ENCODE data around the gene KCND3.

DNA sequence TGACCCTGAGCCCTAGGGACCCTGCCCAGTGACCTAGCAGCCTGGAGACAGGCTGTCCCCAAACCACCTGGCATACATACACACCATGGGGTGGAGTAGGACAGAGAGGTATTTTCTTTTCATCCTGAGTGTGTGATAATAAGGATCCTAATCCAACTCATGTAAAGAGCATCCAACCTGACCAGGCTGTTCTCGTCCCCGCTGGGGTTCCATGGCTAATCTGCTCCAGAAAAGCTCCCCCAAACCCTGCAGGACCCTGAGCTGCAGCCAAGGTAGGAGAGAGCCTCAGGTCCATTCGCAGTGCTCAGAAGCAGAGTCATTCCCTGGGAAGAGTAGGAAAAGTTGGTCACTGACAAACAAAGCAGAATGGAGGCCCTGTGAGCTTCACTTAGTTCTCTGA, 31.4 kb downstream of the KCND3 start:
- TF ChIP-seq, protein P1, sequence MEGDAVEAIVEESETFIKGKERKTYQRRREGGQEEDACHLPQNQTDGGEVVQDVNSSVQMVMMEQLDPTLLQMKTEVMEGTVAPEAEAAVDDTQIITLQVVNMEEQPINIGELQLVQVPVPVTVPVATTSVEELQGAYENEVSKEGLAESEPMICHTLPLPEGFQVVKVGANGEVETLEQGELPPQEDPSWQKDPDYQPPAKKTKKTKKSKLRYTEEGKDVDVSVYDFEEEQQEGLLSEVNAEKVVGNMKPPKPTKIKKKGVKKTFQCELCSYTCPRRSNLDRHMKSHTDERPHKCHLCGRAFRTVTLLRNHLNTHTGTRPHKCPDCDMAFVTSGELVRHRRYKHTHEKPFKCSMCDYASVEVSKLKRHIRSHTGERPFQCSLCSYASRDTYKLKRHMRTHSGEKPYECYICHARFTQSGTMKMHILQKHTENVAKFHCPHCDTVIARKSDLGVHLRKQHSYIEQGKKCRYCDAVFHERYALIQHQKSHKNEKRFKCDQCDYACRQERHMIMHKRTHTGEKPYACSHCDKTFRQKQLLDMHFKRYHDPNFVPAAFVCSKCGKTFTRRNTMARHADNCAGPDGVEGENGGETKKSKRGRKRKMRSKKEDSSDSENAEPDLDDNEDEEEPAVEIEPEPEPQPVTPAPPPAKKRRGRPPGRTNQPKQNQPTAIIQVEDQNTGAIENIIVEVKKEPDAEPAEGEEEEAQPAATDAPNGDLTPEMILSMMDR (IDR thresholded peaks at IDR 0.05) = no peak
- TF ChIP-seq POLR2A (IDR thresholded peaks at IDR 0.05) = no peak

All from thyroid gland (tissue), 4 donors.